Psoas muscle (tissue), 8 donors: ENCODE measurements around the gene MTOR. TPM values are rescaled to one million over a fixed set of nuclear protein-coding genes. Genes with fewer than 3 reads are reported as not detected.

Source experiments
- ATAC-seq, 4 donors: fragments of 200-7000 bp; cut with Tn5 transposase; one replicate each; pipeline ENCODE4 v1.9.1; 2020; ENCODE audit warnings: moderate library complexity in 3 of 4, mild to moderate bottlenecking in 2 of 4
- DNase-seq, 2 donors: peaks; one replicate each; pipeline ENCODE4 v3.0.0-alpha.2; 2020
- H3K27ac ChIP-seq: fragments of 200-600 bp; one replicate; pipeline ENCODE4 v1.8.0; 2022
- H3K27me3 ChIP-seq, 3 donors: fragments of 200-600 bp in 1 of 3; one replicate each; pipeline versions ENCODE4 v1.6.1 to v1.8.0; 2013 to 2022; ENCODE audit warnings: low read length in 2 of 3, mild to moderate bottlenecking in 2 of 3, moderate library complexity in 1 of 3; ENCODE audit not compliant: insufficient read depth in 3 of 3
- H3K36me3 ChIP-seq, 2 donors: fragments of 200-600 bp in 1 of 2; one replicate each; pipeline versions ENCODE4 v1.6.1 to v1.8.0; 2013 to 2022; ENCODE audit warnings: low read depth in 1 of 2, mild to moderate bottlenecking in 1 of 2, moderate library complexity in 1 of 2; ENCODE audit not compliant: insufficient read depth in 1 of 2
- H3K4me1 ChIP-seq: fragments of 200-600 bp; one replicate; pipeline ENCODE4 v1.8.0; 2022
- H3K4me3 ChIP-seq: fragments of 200-600 bp; one replicate; pipeline ENCODE4 v1.8.0; 2022; ENCODE audit warnings: mild to moderate bottlenecking
- H3K9me3 ChIP-seq: fragments of 200-600 bp; one replicate; pipeline ENCODE4 v1.8.0; 2022
- CTCF ChIP-seq: fragments of 200-600 bp; IDR thresholded peaks from one replicate; pipeline ENCODE4 v1.8.0; 2022; ENCODE audit warnings: antibody characterized with exemption
- WGBS, 3 donors: extraction: QIAGEN DNeasy Blood & Tissue Kit; methylation state at CpG; one replicate each; pipeline versions ENCODE4 v1.1.6 to v1.1.7; 2013; 5-methylcytosine and 5-hydroxymethylcytosine counted together
- intact Hi-C, 2 donors: fragments of 100-400 bp; cut with DNase I; formaldehyde crosslinking; loops; one replicate each; pipeline versions ENCODE4 v1.11.0 to v1.14.2; 2022
- polyA plus RNA-seq, 3 donors: library from polyadenylated mRNA; stranded (reverse); fragments of 200-250 nt; gene quantifications; one replicate each; pipeline ENCODE4 v1.2.3, GENCODE V29; 2013
- total RNA-seq, 4 donors: library from RNA; stranded (reverse); fragmentation: NEBNext Ultra II Directional in 2 of 4; extraction: Animal tissue kit (Norgen Biotek cat#: 25700) in 2 of 4; gene quantifications; one replicate each; pipeline versions ENCODE4 v1.2.1 to v1.2.4, GENCODE V29; 2021 to 2023
- donor health status: healthy with polysubstance abuse.
- donor health status: DM: no; HTN: no; CAD: no; lungs with moderate emphysema.
- donor health status: Bipolar disorder and iron deficiency.
- donor health status: healthy.
- donor health status: DM: yes; HTN: yes; CAD: no.
- donor health status: DM: no; HTN: no; CAD: no.
- donor health status: DM: no; HTN: no; CAD: no.
- donor health status: DM: yes; HTN: yes; CAD: no.

MTOR gene
- total and polyA plus RNA-seq, 7 donors, result 24.0 to 50.8 (median 44.0) TPM

GRCh38 chr1:11197359-11197758, 65.0 kb downstream of the MTOR start:
- DNase-seq, result no peak
- 91 to 96% (median 95%) methylated on average over 4 of the region's 4 CpGs for WGBS, 3 donors
- no peak for ATAC-seq
- intact Hi-C loops, result no loop called here
- no peak for TF ChIP-seq CTCF
- H3K9me3 ChIP-seq, result no peaks in the 10 kb centered on the region
- no peaks in the 10 kb centered on the region for H3K27me3 ChIP-seq
- H3K4me3 ChIP-seq, result no peak overlapping the region
- H3K27ac ChIP-seq, result no peak overlapping the region
- no peaks in the 10 kb centered on the region for H3K4me1 ChIP-seq
- peaks cover 12 to 100% of the 10 kb centered on the region in 2 donors for H3K36me3 ChIP-seq

- no peaks in the 10 kb centered on the region for H3K27me3 ChIP-seq
- no peak overlapping the region for H3K27ac ChIP-seq
- no peak for TF ChIP-seq CTCF
- no peak overlapping the region for H3K4me3 ChIP-seq
- no peaks in the 10 kb centered on the region for H3K4me1 ChIP-seq
- 93 to 94% (median 93%) methylated on average over 2 of the region's 2 CpGs for WGBS, 3 donors
- ATAC-seq (no peak), DNase-seq (no peak)
- intact Hi-C loops, result no loop called here
- peaks cover 15 to 100% of the 10 kb centered on the region in 2 donors for H3K36me3 ChIP-seq
- H3K9me3 ChIP-seq, result no peaks in the 10 kb centered on the region
These were observed 65.4 kb downstream of the MTOR start for GRCh38 chr1:11196945-11197344.

- TF ChIP-seq CTCF, result no peak
- ATAC-seq, result no peak
- Histone ChIP-seq H3K27me3 (no peaks in the 10 kb centered on the region), H3K27ac (no peak overlapping the region), H3K4me3 (no peak overlapping the region), H3K36me3 (peaks cover 15 to 97% of the 10 kb centered on the region in 2 donors), H3K4me1 (no peaks in the 10 kb centered on the region), H3K9me3 (no peaks in the 10 kb centered on the region)
- WGBS, 3 donors, result 91 to 95% (median 93%) methylated on average over 14 of the region's 14 CpGs
- intact Hi-C loops, result no loop called here
- no peak for DNase-seq
These were observed 67.8 kb downstream of the MTOR start for GRCh38 chr1:11194407-11195176.

- Histone ChIP-seq H3K27me3 (no peaks in the 10 kb centered on the region), H3K36me3 (peaks cover 7 to 85% of the 10 kb centered on the region in 2 donors), H3K4me3 (no peak overlapping the region), H3K9me3 (no peaks in the 10 kb centered on the region), H3K27ac (no peak overlapping the region), H3K4me1 (peaks cover 8% of the 10 kb centered on the region)
- TF ChIP-seq CTCF, result no peak
- intact Hi-C loops, result no loop called here
- DNase-seq, result no peak
- 91 to 97% (median 93%) methylated on average over 11 of the region's 11 CpGs for WGBS, 3 donors
- no peak for ATAC-seq
These were observed 69.0 kb downstream of the MTOR start for GRCh38 chr1:11193376-11193775.
